Gastroesophageal sphincter (tissue), 4 donors: ENCODE measurements around the gene ABHD4. TPM values are rescaled to one million over a fixed set of nuclear protein-coding genes. Genes with fewer than 3 reads are reported as not detected.
"Not testable (repeated sequence)": the region's sequence is repeated elsewhere in the genome, so short reads cannot be mapped to it uniquely, and the experiment has no call there.

Experiments
- ATAC-seq: fragments of 150-250 bp; one replicate; pipeline ENCODE4 v1.9.1; 2016; ENCODE audit warnings: mild to moderate bottlenecking, moderate library complexity
- H3K27ac ChIP-seq, 4 donors: fragments of 200-600 bp; sonication (generic) in 3 of 4; 1 replicate in 3 of 4; 2 replicates in 1 of 4; pipeline ENCODE4 v1.5.1; 2016 to 2019
- H3K27me3 ChIP-seq: fragments of 200-600 bp; sonication (generic); one replicate; pipeline ENCODE4 v1.5.1; 2019
- H3K36me3 ChIP-seq, 2 donors: fragments of 200-600 bp; sonication (generic); one replicate each; pipeline ENCODE4 v1.5.1; 2019; ENCODE audit warnings: control low read depth in 1 of 2
- H3K4me1 ChIP-seq, 3 donors: fragments of 200-600 bp; sonication (generic); 1 replicate in 2 of 3; 2 replicates in 1 of 3; pipeline ENCODE4 v1.5.1; 2016 to 2019; ENCODE audit warnings: control low read depth in 2 of 3
- H3K4me3 ChIP-seq, 2 donors: fragments of 200-600 bp; sonication (generic); one replicate each; pipeline ENCODE4 v1.5.1; 2019; ENCODE audit warnings: mild to moderate bottlenecking in 1 of 2, moderate library complexity in 1 of 2
- H3K9me3 ChIP-seq, 3 donors: fragments of 200-600 bp; sonication (generic); one replicate each; pipeline ENCODE4 v1.5.1; 2017 to 2019; ENCODE audit warnings: control low read depth in 2 of 3
- EP300 ChIP-seq: sonication (generic); formaldehyde crosslinking; IDR thresholded peaks from one replicate; pipeline ENCODE4 v1.6.1; 2017; ENCODE audit warnings: antibody characterized with exemption, mild to moderate bottlenecking
- POLR2A ChIP-seq, 2 donors: fragments of 450-650 bp; IDR thresholded peaks; one replicate each; pipeline ENCODE4 v1.6.1; 2017; ENCODE audit warnings: antibody characterized with exemption in 2 of 2, mild to moderate bottlenecking in 2 of 2, moderate library complexity in 1 of 2
- POLR2AphosphoS5 ChIP-seq: sonication (generic); formaldehyde crosslinking; IDR thresholded peaks from one replicate; pipeline ENCODE4 v1.6.1; 2017; ENCODE audit warnings: antibody characterized with exemption
- WGBS, 2 donors: methylation state at CpG; one replicate each; pipeline ENCODE4 v1.1.5; 2018; ENCODE audit warnings: low coverage in 1 of 2; 5-methylcytosine and 5-hydroxymethylcytosine counted together
- total RNA-seq, 4 donors: library from RNA; depleted of rRNA; stranded (reverse); fragments of >200 nt; gene quantifications; one replicate each; pipeline ENCODE4 v1.1.0, GENCODE V29; 2016
- TF ChIP-seq, protein P1 (sequence below), 4 experiments: fragments of 200-600 bp in 2 of 4; fragments of 450-650 bp in 2 of 4; sonication (generic) in 1 of 4; IDR thresholded peaks; one replicate each; pipeline ENCODE4 v1.5.1; 2017 to 2019; ENCODE audit warnings: antibody characterized with exemption in 4 of 4, mild to moderate bottlenecking in 2 of 4, moderate library complexity in 2 of 4

The ABHD4 gene
- total RNA-seq, 4 donors from 2014 or later = 23.8 to 42.0 (median 31.0) TPM

DNA sequence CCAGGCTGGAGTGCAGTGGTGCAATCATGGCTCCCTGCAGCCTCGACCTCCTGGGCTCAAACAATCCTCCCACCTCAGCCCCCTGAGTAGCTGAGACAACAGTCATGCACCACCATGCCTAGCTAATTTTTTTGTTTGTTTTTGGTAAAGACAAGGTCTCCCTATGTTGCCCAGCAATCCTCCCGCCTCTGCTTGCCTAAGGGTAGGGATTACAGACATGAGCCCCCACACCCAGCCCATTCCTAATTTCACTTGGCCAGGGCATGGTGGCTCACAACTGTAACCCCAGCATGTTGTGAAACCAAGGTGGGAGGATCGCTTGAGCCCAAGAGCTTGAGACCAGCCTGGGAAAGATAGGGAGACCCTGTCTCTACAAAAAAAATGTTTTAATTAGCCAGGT, 18.2 kb upstream of the ABHD4 start:
- H3K9me3 ChIP-seq = no peaks in the 10 kb centered on the region
- WGBS, 2 donors = 94 to 98% methylated on average over 2 to 3 of the region's 3 CpGs
- no peak for ATAC-seq
- no peaks in the 10 kb centered on the region for H3K27me3 ChIP-seq
- H3K27ac ChIP-seq = no peak overlapping the region
- H3K4me3 ChIP-seq = no peak overlapping the region
- TF ChIP-seq POLR2AphosphoS5 = no peak
- TF ChIP-seq, protein P1, sequence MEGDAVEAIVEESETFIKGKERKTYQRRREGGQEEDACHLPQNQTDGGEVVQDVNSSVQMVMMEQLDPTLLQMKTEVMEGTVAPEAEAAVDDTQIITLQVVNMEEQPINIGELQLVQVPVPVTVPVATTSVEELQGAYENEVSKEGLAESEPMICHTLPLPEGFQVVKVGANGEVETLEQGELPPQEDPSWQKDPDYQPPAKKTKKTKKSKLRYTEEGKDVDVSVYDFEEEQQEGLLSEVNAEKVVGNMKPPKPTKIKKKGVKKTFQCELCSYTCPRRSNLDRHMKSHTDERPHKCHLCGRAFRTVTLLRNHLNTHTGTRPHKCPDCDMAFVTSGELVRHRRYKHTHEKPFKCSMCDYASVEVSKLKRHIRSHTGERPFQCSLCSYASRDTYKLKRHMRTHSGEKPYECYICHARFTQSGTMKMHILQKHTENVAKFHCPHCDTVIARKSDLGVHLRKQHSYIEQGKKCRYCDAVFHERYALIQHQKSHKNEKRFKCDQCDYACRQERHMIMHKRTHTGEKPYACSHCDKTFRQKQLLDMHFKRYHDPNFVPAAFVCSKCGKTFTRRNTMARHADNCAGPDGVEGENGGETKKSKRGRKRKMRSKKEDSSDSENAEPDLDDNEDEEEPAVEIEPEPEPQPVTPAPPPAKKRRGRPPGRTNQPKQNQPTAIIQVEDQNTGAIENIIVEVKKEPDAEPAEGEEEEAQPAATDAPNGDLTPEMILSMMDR (IDR thresholded peaks at IDR 0.05) = no peak
- TF ChIP-seq POLR2A (IDR thresholded peaks at IDR 0.05) = no peak
- peaks cover 0 to 37% (median 3%) of the 10 kb centered on the region in 3 donors for H3K4me1 ChIP-seq
- peaks cover 0 to 17% of the 10 kb centered on the region in 2 donors for H3K36me3 ChIP-seq

DNA sequence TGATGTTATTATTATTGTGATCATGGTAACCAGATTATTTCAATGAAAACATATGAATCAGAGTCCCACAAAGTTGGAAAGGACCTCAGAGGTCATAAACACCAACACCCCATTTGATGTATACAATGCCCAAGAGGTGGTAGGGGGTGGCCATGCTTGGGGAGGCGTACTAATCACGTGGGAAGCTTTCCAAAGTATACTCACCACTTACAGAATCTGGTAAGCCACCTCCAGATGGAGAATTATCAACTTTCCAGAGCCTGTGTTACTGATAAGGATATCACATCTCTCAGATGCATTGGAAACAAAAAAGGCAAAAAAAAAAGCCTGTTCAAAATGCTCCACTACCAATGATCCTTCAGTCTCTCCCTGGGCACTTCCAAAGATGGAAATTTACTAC, 17.5 kb upstream of the ABHD4 start:
- no peak for TF ChIP-seq POLR2A (IDR thresholded peaks at IDR 0.05)
- no peak for TF ChIP-seq EP300
- TF ChIP-seq, protein P1 (IDR thresholded peaks at IDR 0.05) = no peak
- no peak for TF ChIP-seq POLR2AphosphoS5
- WGBS, 2 donors = 66 to 72% methylated on average over 2 of the region's 2 CpGs
- no peaks in the 10 kb centered on the region for H3K9me3 ChIP-seq
- no peaks in the 10 kb centered on the region for H3K27me3 ChIP-seq
- ATAC-seq = no peak
- no peak overlapping the region for H3K4me3 ChIP-seq
- H3K4me1 ChIP-seq = peaks cover 0 to 43% (median 3%) of the 10 kb centered on the region in 3 donors
- no peak overlapping the region for H3K27ac ChIP-seq
- H3K36me3 ChIP-seq = peaks cover 0 to 10% of the 10 kb centered on the region in 2 donors

DNA sequence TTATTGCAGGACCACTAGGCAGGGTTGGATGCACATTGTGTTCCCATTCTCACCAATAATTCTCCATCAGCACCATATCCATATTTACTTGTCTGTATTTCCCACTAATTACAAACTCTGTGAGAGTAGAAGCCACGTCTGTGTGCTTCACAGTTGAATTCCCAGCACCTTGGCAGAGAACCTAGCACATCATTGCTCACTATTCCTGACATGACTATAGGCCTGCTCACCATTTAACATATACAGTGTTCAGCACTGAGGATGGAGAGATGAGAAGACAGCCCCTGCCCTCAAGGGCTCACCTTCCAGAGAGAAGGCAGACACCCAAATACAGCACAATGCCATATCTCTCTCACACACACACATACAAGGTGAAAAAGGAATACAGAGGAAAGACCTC, 14.1 kb upstream of the ABHD4 start:
- Histone ChIP-seq H3K4me1 (peaks cover 9 to 68% (median 11%) of the 10 kb centered on the region in 3 donors), H3K9me3 (no peaks in the 10 kb centered on the region), H3K27ac (no peak overlapping the region), H3K4me3 (no peak overlapping the region), H3K27me3 (no peaks in the 10 kb centered on the region), H3K36me3 (peaks cover 0 to 8% of the 10 kb centered on the region in 2 donors)
- WGBS, 2 donors = 44% methylated on average over 1 of the region's 1 CpG; no CpG with 5 or more reads in 1 of the 2 donors
- TF ChIP-seq POLR2AphosphoS5 = no peak
- TF ChIP-seq EP300 = no peak
- TF ChIP-seq POLR2A (IDR thresholded peaks at IDR 0.05) = no peak
- TF ChIP-seq, protein P1 (IDR thresholded peaks at IDR 0.05) = no peak
- ATAC-seq = no peak

DNA sequence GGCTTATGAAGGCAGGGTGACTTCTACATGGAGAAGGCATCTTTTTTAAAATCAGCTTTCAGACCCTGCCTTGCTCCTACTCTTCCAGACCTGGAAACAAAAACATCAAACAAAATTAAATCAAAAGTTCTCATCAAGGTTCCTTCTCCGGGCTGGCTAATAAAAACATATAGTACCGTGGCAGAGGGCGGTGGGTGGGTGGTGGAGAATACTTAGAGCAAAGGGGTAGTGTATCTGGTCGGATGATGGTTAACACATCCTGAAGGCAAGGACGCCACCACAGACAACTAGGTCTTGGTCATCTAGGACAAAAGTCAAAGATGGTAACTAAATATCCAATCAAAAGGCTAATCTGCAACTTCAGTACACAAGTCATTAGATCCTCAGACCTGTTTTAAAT, 10.9 kb upstream of the ABHD4 start:
- Histone ChIP-seq H3K4me1 (peaks cover 9 to 65% (median 15%) of the 10 kb centered on the region in 3 donors), H3K36me3 (peaks cover 0 to 3% of the 10 kb centered on the region in 2 donors), H3K4me3 (no peak overlapping the region), H3K9me3 (no peaks in the 10 kb centered on the region), H3K27ac (no peak overlapping the region), H3K27me3 (no peaks in the 10 kb centered on the region)
- WGBS, 2 donors = 54 to 87% methylated on average over 5 of the region's 5 CpGs
- TF ChIP-seq EP300 (no peak), POLR2A (IDR thresholded peaks at IDR 0.05) (no peak), POLR2AphosphoS5 (no peak)
- TF ChIP-seq, protein P1 (IDR thresholded peaks at IDR 0.05) = no peak
- ATAC-seq = no peak

DNA sequence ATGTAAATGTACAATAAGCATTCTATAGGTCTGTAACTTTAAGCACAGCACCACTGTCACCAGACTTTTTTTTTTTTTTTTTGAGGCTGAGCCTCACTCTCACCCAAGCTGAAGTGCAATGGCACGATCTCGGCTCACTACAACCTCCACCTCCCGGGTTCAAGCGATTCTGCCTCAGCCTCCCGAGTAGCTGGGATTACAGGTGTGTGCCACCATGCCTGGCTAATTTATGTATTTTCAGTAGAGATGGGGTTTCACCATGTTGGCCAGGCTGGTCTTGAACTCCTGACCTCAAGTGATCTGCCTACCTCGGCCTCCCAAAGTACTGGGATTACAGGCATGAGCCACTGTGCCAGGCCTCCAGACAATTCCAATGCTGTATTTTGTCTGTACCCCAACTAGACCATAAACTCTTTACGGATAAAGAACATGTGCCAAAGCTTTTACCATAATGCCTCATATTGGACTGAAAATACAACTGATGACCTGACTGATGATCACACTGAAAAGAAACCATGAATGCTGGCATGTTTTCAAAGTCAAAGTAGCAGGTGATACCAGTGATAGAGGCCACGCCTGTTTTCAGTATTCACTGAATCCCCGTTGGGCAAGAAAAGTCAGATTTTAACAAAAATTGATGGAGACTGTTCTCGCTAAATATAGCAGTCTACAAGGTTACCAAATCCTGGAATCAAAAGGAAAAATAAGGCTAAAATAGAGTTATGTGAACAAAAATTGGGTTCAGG, 10.2 kb upstream of the ABHD4 start:
- H3K4me1 ChIP-seq = peaks cover 9 to 65% (median 15%) of the 10 kb centered on the region in 3 donors
- ATAC-seq, H3K9me3 ChIP-seq, H3K27me3 ChIP-seq, H3K36me3 ChIP-seq: not testable (repeated sequence)
- peak overlapping the region; percentile 68 to 74 for H3K4me3 ChIP-seq
- 71 to 79% methylated on average over 4 to 5 of the region's 10 CpGs for WGBS, 2 donors
- H3K27ac ChIP-seq = peak overlapping the region in 1 of 4 donors; percentile 87
